Activated T-helper 9 cell treated with anti-CD3 and anti-CD28 coated beads, Interleukin-2, amount 50 U/mL, for 16 hours (primary cell): ENCODE results near the gene DEPDC5.

Source experiments
- DNase-seq: peaks from one replicate; pipeline ENCODE4 v3.0.0-alpha.2; 2020; ENCODE audit warnings: low read depth

DEPDC5 gene

DNA sequence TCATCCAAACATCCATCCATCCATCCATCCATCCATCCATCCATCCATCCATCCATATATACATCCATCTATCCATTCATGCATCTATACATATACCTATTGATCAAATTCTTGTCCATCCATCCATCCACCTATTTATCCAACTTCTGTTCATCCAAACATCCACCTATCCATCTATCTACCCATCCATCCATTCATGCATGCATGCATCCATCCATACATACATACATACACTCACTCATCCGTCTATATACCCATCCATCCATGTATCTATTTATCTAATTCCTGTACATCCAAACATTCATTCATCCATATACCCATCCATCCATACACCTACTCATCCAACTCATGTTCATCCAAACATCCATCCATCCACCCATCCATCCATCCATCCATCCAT lies 171.2 kb downstream of the DEPDC5 start:
- no peak for DNase-seq

DNA sequence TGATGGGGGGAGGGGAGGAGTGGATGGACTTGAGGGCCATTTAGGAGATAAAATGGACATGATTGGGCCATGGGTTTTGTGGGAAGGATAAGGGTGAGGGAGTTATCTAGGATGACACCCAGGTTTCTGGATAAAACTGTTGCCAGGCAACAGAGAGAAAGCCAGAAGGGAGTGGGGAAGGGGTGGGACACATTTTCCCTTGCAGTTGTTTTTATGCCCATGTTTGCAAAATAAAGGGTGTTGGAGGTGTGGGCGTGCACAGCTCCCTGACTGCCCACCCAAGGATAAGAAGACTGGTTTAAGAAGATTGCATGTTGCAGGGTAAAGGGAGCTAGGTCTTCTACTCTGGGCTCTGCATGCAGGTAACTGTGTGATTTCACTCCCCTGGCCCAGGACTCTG lies 172.2 kb downstream of the DEPDC5 start:
- DNase-seq = no peak

DNA sequence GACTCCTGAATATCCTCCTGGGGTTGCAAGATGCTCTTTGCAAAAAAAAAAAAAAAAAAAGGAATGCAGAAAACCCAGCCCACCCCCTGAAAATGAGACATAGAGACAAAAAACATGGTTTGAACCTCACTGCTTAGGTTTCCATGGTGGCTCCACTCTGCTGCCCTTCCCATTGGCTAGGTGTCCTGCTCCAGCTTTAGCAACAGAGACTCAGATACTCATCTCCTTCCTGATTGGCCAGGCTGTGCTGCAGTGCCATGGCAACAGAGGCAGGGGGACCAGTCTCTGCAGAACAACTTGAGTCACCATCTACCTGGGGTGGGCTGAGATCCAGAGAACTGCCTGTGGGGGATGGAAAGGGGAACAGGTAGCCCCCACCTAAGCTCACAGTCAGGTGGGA lies 173.2 kb downstream of the DEPDC5 start:
- no peak for DNase-seq

DNA sequence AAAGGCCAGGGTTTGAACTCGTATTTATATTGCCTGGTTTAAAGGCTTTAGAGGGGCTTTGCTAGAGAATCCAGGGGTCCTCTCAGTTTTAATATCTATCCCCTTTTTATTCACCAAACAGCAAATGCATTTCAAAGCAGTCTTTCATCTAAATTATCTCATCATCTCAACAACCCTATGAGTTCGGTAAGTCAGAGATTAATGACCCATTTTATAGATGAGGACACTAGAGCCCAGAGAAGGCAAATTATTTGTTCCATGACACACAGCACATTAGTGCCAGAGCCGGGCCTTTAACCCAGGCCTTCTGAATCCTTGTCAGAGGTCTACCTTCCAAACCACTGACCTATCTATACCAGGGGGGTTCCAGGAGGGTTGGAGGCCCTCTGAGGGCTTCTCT lies 173.7 kb downstream of the DEPDC5 start:
- DNase-seq = no peak

DNA sequence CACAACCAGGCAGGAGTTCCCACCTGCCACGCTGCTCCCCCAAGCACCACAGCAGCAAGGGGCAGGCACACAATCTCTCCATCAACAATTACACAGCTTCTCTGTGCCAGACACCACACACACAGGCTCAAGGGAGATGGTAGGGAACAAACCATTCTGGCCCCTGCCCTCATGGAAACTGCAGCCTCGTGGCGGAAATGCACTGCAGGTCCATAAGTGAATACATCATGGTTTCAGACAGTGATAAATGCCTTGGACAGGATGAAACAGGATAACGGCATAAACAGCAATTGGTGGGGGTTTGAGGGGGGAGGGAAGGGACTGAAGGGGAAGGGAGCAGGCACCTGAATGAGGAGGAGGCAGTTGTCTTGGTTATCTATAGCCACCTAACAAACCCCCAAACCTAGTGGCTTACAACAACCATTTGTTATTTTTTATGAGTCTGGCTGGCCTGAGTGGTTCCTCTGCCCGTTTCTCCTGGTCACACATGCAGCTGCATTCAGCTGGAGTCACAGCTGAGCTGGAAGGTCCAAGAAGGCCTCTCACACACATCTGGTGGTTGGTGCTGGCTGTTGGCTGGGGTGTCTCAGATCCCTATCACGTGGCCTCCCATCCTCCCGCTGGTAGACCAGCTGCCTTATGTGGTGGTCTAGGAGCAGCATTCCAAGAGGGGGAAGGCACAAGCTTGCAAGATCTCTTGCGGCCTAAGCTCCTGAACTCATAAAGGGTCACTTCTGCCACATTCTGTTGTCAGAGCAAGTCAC lies 175.5 kb downstream of the DEPDC5 start:
- DNase-seq = no peak

DNA sequence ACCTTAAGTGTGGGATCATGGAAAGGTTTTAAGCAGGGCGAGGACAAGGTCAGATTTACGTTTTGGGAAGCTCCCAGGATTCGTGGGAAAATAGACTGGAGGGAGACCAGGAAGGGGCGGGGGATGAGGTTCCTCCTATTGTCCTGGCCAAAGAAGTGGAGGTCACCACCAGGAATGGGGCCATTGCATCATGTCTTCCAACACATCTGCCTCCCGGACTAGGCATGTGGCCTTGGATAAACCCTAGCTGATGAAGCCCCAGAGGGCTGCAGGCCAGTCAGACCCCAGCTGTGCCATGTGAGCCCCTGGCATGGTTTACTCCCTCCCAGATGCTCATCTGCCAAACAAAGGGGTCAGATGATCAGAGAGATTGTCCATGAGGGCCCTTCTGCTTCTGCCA lies 179.0 kb downstream of the DEPDC5 start:
- DNase-seq = no peak

DNA sequence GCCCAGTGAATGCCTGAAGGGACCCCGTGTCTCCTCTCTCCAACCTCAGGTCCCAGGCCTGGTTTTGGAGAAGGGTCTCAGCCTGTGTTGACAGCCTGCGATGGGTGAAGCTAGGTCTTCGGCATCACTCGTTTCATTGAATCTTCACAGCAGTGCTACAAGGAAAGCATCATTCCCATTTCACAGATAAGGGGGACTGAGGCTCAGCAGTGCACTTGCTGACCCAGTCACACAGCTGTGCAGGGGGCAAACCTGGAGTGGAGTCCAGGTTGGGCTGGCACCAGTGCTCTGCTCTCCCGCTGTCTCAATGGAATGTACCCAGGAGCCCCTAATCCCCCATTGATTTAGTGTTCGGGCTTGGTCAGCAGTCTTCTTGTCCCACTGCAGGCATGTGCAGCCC lies 179.6 kb downstream of the DEPDC5 start:
- no peak for DNase-seq

DNA sequence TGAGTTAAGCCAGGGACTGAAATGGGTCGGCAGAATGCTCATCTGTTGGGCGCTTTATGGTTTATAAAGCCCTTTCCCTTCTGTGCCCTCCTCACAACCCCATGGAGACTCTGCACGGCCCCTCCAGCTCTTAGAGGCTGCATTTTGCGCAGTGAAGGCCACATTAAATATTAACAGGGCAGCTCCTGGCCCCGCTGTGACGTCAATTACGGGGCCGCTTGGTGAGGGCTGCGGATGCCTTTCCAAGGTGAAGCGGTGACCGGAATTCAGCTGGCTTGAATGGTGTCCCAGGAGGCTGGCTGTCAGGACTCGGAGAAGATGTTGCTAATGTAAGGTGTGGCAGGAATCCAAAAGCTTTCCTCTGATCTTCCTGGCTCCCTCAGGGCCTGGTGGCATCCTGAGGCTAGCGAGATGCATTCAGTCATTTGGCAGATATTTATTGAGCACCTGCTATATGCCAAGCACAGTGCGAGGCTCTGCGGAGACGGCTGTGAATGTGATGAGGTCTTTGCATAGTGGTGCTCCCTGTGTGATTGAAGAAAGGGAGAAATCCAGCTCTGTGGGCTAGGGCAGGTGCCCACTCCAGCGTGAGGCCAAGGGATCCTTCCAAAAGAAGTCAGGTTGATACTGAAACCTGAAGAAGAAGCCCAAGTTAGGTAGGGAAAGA lies 180.1 kb downstream of the DEPDC5 start:
- no peak for DNase-seq

DNA sequence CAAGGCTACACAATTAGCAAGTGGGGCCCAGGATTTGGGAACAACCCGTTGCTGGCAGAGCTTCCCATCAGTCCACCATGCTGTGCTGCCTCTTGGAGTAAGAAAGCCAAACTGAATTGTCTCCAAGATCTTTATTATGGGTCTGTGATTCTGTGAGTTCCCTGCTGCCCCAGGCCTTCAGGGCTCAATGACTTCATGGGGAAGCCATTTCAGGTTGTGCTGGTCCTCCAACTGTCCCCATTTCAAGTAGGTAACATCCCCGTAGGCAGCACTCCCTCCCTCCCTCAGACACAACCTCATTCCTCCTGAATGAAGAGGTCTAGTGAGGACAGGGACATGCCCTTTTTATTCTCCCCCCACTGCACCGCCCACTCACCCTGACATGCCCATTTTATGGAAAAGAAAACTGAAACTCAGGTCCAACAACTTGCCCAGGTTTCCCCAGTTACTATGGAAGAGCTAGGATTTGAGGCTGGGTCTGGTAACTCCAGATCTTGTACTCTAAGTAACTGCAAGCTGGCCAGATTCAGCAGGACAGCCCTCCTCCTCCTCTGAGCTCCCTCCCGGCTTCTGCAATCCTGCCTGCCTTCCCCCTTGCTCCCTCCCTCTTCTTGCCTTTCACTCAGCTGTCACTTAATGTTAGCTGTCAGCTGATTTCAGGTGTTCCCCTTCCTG lies 182.3 kb downstream of the DEPDC5 start:
- DNase-seq = no peak

DNA sequence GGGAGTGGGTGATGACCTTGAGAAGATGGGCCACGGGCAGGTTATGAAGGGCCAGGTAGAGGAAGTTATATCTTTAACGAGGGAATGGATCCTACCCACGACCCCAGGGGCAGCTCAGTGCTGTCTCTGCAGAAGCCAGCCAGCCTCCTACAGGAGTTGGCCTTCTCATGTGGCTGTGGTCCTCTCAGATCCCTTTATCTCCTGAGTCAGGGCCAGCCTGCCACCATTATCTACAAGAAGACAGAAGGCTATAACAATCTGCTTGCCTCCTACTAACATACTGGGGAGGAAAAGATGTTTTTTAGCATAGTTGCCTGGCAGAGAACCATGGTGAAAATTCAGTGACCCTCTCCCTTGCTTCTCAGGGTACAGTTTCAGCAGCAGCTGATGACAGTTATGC lies 183.5 kb downstream of the DEPDC5 start:
- no peak for DNase-seq

DNA sequence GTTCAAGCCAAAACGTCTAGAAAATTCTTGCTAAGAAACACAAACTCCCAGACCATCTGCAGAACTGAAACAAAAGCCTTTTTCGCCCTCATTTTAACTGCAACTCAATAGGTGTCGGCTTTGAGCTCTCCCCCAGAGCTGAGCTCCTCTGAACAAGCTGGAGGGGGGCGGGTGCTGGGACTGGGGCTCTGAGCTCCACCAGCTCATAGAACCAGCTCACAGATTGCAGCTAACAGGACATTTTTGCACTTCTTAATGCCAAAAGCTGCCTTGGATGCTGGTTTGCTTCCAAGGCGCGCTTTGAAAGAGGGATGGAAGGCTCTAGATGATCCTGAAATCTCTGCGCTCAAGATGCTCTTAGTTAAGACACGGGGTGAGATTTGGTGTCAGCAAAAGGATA lies 184.5 kb downstream of the DEPDC5 start:
- DNase-seq = no peak

DNA sequence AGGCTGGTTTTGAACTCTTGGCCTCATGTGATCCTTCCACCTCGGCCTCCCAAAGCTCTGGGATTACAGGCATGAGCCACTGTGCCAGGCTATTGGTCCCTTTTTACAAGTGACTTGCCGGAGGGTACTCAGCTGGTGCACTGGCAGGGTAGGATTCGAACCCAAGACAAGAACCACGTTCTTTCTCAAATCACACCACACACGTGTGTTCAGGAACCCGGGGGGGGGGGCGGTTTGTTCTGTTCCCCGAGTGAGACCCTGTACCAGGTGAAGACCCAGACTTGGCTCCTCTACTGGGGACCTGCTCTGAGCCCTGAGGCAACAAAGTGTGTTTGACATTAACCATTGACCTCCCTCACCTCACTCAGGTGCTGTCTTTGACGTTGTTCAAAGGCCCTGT lies 186.7 kb downstream of the DEPDC5 start:
- no peak for DNase-seq

DNA sequence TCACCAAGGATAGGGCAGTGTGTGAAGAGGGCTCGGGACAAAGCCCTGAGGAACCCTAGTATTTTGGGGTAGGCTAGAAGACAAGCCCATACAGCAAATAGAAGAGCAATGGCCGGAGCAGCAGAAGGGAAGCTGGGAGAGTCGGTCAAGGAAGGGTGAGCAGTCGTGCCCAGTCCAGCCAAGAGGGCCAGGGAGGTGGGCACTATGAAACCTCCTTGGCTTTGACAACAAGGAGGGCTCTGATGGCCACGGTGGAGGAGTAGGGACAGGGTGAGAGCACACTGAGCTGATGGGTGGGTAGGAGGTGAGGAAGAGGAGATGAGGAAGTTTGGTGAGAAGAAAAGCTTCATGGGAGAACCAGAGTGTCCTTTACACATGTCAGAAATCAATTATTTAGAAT lies 188.3 kb downstream of the DEPDC5 start:
- no peak for DNase-seq

DNA sequence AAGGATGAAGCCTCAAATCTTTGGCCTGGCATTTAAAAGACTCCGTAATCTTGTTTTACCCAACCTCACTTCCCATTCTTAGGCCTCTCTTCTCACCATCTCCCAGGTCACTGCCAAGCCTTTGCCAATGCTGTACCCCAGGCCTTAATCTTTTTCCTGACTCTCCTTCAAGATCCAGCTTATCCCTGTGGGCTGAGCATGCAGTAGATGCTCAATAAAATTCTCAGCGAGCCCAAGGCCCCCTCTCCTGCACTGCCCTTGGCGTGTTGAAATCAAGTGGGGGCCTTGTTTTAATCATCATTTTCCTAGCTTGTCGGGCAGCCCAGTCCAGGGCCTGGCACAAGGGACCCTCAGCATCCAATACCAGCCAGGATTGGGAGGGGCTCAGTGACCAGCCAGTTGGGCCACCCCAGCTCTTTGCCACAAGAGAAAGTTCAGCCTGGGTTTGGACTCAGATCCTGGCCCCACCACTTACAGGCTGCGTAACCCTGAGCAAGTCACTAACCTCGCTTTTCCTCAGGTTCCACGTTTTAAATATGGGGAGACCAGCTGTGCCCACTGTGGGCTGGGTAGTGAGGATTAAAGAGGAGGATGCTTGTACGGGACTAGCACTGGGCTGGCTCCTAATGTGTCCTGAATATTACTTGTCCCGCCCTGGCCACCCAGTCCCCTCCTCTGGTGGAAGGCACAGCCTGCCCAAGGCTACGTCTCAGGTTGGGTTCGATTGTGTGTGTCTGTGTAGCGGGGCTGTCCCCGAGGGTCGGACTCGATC lies 189.6 kb downstream of the DEPDC5 start:
- DNase-seq = no peak

DNA sequence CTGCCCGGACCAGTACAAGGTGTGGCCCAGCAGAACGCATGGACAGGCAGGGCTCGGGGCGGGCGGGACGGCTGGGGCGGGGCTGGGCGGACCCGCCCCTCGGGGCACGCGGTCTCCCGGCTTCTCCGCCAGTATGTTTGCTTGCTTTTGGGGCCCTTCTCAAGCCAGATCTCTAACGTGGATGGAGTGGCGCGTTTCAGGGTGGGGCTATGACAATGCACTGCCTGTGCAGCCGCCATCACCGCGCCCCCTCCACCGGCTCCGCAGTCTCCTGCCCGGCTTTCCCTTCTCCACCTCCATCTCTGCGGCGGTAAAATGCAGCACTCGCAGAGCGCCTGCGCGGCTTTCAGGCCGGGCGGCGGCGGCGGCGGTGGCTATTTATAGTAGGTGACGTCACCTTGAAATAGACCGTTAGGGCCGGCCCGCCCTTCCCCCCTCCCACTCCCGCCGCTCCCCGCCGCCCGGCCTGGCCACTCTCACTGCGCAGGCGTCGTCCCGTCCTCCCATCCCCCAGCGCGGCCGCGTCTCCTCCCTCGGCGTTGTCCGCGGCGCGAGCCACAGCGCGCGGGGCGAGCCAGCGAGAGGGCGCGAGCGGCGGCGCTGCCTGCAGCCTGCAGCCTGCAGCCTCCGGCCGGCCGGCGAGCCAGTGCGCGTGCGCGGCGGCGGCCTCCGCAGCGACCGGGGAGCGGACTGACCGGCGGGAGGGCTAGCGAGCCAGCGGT lies 190.3 kb downstream of the DEPDC5 start, which contains the start of gene YWHAH:
Gene YWHAH, plus strand, starts transcription at position 558 of the 722 bp plus-strand sequence. CDS start 199 bp downstream, outside the sequence.
- peak; percentile 84 for DNase-seq

DNA sequence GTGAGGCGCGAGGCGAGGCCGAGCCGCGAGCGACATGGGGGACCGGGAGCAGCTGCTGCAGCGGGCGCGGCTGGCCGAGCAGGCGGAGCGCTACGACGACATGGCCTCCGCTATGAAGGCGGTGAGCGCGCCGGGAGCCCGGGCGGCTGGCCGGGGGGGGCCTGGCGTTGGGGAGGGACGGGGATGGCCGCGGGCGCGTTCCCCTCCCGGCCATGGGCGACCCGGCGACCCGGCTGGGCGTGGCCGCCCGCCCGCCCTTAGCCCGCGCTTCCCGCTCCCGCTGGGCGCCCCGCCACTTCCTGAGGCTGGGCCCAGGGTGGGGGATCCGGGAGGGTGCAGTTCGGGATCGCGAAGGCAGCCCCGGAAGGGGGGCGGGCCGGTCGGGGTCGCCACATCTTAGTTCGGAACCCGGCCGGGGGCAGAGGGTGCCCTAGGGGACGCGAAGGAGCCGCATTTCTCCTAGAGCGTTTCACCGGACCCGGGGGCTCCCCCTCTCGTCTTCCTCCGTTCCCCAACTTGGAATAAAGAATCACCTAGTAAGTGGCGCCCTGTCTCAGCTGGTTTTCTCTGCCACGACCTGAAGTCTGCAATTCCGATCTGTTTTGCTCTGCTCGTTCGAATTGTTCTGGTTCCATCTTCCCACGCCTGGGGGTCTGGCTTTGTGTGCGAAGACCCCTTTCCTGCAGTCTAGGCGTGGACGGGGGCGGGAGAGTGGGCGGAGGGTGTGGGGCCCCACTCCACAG lies 191.1 kb downstream of the DEPDC5 start:
- DNase-seq = no peak

DNA sequence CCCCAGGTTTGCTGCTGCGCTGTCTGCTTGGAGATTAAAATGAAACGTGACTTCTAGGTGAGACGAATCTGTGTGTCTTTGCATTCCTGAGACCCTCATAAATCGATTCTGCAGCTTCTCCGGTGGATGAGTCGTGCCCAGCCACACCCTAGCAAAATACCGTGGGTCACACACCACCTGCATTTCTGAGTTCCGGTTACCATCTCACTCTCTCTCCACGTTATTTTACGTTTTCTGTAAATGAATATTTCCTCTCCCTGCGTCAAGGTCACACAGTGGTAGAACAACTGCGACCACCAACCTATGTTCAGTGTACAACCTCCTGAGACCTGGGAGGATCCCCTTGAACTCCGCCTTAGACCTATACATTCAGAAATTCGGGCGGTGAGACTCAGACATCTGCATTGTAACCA lies 191.6 kb downstream of the DEPDC5 start:
- DNase-seq = no peak

DNA sequence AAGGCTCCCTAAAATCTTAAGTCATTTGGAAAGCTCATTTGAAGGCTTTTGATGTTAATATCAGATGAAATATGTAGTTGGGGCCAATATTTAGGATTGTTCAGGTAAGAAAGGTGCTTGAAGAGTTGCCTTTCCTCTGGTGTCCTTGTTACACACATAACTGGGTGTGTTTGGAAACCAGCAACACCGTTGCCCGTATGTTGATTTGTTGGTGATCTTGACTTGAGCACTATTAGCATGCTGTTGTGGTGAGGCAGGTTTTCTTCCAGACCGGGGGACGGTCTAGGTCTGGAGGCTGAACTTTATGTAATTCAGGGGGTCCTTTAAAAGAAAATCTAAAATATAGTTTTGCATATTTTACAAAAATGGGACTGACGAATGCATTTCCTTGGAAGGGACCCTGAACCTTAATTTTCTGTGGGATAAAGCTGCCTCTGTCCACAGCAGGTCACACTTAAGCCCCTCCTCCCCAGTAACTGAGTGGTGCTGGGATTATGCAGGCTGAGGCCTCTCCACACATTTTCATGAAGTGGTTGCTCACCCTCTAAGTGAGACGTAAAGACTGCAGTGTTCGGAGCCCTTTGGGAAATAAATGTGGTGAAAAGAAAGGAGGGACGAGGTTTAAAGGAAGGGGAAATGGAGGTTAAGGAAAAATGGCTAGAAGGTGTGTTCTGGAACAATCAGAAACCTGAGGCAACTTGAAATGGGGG lies 192.3 kb downstream of the DEPDC5 start:
- no peak for DNase-seq

DNA sequence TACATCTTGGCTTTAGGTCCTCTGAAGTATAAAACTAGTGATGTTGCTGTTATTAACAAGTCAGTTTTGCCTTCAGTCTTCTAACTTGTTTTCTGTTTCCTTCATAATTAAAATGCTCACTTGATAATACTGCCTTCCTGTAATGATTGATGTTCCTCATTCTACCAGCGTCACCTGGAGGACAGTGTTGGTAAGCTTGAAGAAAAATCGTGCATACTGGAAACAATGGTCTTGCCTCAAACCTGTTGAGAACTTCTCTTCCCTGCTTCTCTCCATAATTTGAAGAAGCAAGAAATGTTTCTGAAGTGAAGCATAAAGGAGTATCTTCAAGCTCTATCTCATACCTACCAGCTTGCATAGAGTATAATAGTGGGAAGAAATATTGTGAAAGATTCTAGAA lies 193.5 kb downstream of the DEPDC5 start:
- DNase-seq = no peak

DNA sequence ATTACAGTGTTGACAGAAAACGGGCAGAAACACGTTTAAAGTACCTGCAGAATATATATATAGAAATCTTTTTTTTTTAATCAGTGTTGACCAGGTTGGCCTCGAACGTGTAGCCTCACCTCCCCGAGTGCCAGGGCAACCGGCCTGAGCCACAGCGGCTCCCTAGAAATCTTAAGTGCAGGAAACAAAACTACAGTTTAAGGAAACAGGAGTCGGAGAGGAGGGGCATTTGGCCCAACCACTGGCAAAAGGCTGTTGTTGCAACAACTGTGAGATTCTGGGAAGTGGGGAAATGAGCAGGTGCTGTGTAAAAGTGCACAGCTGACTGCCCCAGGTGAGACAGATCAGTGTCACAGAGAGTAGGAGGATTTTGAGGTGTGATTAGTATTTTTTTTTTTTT lies 194.2 kb downstream of the DEPDC5 start:
- no peak for DNase-seq
